ENCODE results near the gene ZNF497. TPM values are rescaled to one million over a fixed set of nuclear protein-coding genes. Genes with fewer than 3 reads are reported as not detected.
A peak's percentile ranks its signal among the peaks of the same experiment; 100 is the strongest.

Gene ZNF497
- total and polyA plus RNA-seq, 2 of the 8 experiments (the other 6 are each of a cell fraction or from before 2014, with no cell fraction given), result 0.93 to 1.4 TPM

DNA sequence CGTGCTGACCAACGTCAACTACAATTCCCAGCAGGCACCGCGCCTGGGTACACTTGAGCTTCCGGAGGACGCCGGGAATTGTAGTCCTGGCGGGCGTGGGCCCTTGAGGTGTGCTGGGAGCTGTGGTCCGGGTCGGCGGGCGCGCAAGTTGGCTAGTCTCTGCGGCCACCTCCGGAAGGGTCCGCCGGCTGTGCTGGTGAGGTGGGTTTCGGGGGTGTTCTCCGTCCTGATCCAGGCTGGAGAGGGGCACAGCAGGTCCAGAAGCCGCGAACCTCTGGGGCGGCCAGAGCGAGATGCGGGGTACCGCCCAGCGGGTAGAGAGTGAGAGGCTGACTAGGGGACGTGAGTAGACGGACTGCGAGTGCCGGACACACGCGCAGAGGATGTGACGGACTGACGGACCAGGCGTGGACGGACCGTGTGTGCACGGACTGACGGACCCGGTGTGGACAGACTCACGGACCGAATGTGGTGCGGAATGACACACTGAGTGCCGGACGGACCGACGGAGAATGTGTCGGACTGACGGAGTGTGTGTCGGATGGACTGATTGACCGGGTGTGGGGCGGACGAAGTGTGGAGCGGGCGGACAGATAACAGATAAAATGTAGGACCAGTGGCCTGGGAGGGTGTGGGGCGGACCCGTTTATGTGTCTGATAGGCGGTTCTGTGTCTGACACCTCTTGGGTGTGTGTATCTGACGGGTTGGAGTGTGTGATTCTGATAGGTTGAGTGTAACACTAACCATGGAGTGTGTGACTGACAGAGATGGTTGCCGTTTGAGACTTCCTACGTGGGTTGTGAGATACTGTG, 35.4 kb downstream of the ZNF497 start, which contains the start of gene ZSCAN22 (continued):
- TF ChIP-seq, protein P1, sequence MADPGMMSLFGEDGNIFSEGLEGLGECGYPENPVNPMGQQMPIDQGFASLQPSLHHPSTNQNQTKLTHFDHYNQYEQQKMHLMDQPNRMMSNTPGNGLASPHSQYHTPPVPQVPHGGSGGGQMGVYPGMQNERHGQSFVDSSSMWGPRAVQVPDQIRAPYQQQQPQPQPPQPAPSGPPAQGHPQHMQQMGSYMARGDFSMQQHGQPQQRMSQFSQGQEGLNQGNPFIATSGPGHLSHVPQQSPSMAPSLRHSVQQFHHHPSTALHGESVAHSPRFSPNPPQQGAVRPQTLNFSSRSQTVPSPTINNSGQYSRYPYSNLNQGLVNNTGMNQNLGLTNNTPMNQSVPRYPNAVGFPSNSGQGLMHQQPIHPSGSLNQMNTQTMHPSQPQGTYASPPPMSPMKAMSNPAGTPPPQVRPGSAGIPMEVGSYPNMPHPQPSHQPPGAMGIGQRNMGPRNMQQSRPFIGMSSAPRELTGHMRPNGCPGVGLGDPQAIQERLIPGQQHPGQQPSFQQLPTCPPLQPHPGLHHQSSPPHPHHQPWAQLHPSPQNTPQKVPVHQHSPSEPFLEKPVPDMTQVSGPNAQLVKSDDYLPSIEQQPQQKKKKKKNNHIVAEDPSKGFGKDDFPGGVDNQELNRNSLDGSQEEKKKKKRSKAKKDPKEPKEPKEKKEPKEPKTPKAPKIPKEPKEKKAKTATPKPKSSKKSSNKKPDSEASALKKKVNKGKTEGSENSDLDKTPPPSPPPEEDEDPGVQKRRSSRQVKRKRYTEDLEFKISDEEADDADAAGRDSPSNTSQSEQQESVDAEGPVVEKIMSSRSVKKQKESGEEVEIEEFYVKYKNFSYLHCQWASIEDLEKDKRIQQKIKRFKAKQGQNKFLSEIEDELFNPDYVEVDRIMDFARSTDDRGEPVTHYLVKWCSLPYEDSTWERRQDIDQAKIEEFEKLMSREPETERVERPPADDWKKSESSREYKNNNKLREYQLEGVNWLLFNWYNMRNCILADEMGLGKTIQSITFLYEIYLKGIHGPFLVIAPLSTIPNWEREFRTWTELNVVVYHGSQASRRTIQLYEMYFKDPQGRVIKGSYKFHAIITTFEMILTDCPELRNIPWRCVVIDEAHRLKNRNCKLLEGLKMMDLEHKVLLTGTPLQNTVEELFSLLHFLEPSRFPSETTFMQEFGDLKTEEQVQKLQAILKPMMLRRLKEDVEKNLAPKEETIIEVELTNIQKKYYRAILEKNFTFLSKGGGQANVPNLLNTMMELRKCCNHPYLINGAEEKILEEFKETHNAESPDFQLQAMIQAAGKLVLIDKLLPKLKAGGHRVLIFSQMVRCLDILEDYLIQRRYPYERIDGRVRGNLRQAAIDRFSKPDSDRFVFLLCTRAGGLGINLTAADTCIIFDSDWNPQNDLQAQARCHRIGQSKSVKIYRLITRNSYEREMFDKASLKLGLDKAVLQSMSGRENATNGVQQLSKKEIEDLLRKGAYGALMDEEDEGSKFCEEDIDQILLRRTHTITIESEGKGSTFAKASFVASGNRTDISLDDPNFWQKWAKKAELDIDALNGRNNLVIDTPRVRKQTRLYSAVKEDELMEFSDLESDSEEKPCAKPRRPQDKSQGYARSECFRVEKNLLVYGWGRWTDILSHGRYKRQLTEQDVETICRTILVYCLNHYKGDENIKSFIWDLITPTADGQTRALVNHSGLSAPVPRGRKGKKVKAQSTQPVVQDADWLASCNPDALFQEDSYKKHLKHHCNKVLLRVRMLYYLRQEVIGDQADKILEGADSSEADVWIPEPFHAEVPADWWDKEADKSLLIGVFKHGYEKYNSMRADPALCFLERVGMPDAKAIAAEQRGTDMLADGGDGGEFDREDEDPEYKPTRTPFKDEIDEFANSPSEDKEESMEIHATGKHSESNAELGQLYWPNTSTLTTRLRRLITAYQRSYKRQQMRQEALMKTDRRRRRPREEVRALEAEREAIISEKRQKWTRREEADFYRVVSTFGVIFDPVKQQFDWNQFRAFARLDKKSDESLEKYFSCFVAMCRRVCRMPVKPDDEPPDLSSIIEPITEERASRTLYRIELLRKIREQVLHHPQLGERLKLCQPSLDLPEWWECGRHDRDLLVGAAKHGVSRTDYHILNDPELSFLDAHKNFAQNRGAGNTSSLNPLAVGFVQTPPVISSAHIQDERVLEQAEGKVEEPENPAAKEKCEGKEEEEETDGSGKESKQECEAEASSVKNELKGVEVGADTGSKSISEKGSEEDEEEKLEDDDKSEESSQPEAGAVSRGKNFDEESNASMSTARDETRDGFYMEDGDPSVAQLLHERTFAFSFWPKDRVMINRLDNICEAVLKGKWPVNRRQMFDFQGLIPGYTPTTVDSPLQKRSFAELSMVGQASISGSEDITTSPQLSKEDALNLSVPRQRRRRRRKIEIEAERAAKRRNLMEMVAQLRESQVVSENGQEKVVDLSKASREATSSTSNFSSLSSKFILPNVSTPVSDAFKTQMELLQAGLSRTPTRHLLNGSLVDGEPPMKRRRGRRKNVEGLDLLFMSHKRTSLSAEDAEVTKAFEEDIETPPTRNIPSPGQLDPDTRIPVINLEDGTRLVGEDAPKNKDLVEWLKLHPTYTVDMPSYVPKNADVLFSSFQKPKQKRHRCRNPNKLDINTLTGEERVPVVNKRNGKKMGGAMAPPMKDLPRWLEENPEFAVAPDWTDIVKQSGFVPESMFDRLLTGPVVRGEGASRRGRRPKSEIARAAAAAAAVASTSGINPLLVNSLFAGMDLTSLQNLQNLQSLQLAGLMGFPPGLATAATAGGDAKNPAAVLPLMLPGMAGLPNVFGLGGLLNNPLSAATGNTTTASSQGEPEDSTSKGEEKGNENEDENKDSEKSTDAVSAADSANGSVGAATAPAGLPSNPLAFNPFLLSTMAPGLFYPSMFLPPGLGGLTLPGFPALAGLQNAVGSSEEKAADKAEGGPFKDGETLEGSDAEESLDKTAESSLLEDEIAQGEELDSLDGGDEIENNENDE (IDR thresholded peaks at IDR 0.05; ENCODE audit: insufficient replicate concordance, low read length), result no peak
- TF ChIP-seq, protein P2, sequence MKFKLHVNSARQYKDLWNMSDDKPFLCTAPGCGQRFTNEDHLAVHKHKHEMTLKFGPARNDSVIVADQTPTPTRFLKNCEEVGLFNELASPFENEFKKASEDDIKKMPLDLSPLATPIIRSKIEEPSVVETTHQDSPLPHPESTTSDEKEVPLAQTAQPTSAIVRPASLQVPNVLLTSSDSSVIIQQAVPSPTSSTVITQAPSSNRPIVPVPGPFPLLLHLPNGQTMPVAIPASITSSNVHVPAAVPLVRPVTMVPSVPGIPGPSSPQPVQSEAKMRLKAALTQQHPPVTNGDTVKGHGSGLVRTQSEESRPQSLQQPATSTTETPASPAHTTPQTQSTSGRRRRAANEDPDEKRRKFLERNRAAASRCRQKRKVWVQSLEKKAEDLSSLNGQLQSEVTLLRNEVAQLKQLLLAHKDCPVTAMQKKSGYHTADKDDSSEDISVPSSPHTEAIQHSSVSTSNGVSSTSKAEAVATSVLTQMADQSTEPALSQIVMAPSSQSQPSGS (IDR thresholded peaks at IDR 0.05; ENCODE audit: low read length), result peak; percentile 60; the same call in 1 of the 2 replicates

Data from H1 (cell line).